Thoracic aorta (tissue), 2 donors: ENCODE data around the gene AK1. TPM values are rescaled to one million over a fixed set of nuclear protein-coding genes. Genes with fewer than 3 reads are reported as not detected.
"Not testable (repeated sequence)": the region's sequence is repeated elsewhere in the genome, so short reads cannot be mapped to it uniquely, and the experiment has no call there.

Experiments
- ATAC-seq: fragments of 150-250 bp; one replicate; pipeline ENCODE4 v1.8.0; 2017; ENCODE audit warnings: low read depth; ENCODE audit not compliant: insufficient number of reproducible peaks, low FRiP score
- DNase-seq: peaks from one replicate; pipeline ENCODE4 v3.0.0-alpha.2; 2020; ENCODE audit warnings: low spot score
- H3K27ac ChIP-seq, 2 donors: fragments of 200-600 bp; sonication (generic); 1 replicate in 1 of 2; 2 replicates in 1 of 2; pipeline ENCODE4 v1.5.1; 2016; ENCODE audit warnings: mild to moderate bottlenecking in 2 of 2, moderate library complexity in 2 of 2
- H3K27me3 ChIP-seq: fragments of 200-600 bp; sonication (generic); replicated peaks from 2 replicates; pipeline ENCODE4 v1.6.0; 2016; ENCODE audit warnings: mild to moderate bottlenecking; ENCODE audit not compliant: insufficient read depth
- H3K36me3 ChIP-seq: fragments of 200-600 bp; sonication (generic); one replicate; pipeline ENCODE4 v1.5.1; 2016
- H3K4me1 ChIP-seq, 2 donors: fragments of 200-600 bp; sonication (generic); 1 replicate in 1 of 2; 2 replicates in 1 of 2; pipeline versions ENCODE4 v1.5.1 to v1.6.0; 2016; ENCODE audit warnings: low read depth in 2 of 2, mild to moderate bottlenecking in 1 of 2; ENCODE audit not compliant: control insufficient read depth in 1 of 2
- H3K4me3 ChIP-seq: fragments of 200-600 bp; sonication (generic); 2 replicates; pipeline ENCODE4 v1.5.1; 2016; ENCODE audit warnings: mild to moderate bottlenecking
- H3K9me3 ChIP-seq: fragments of 200-600 bp; sonication (generic); 2 replicates; pipeline ENCODE4 v1.5.1; 2016
- CTCF ChIP-seq: fragments of 200-600 bp; sonication (generic); IDR thresholded peaks from one replicate; pipeline ENCODE4 v1.5.1; 2019; ENCODE audit warnings: antibody characterized with exemption
- total RNA-seq, 2 donors: library from RNA; depleted of rRNA; stranded (reverse); fragments of >200 nt; gene quantifications; one replicate each; pipeline versions ENCODE4 v1.1.0 to v1.2.3, GENCODE V29; 2016

The AK1 gene
- total RNA-seq, 2 donors from 2014 or later = 35.1 to 77.7 TPM

- Histone ChIP-seq H3K27ac (peak overlapping the region; percentile 88 to 97), H3K9me3 (peaks cover 5% of the 10 kb centered on the region), H3K4me1 (peaks cover 44 to 63% of the 10 kb centered on the region in 2 donors), H3K36me3 (peaks cover 23% of the 10 kb centered on the region), H3K27me3 (no peaks in the 10 kb centered on the region), H3K4me3 (peak overlapping the region; percentile 13)
- DNase-seq = no peak
- ATAC-seq = no peak
- TF ChIP-seq CTCF = no peak
Observed at GRCh38 chr9:127844821-127845359, 32.6 kb downstream of the AK1 start.

GRCh38 chr9:127841087-127841835 lies 36.2 kb downstream of the AK1 start:
- H3K4me1 ChIP-seq = peaks cover 59 to 76% of the 10 kb centered on the region in 2 donors
- no peak for DNase-seq

GRCh38 chr9:127838375-127839078 lies 38.9 kb downstream of the AK1 start:
- Histone ChIP-seq H3K27me3 (no peaks in the 10 kb centered on the region), H3K27ac (peak overlapping the region; percentile 95 to 97), H3K9me3 (no peaks in the 10 kb centered on the region), H3K36me3 (peaks cover 18% of the 10 kb centered on the region), H3K4me1 (peaks cover 57 to 78% of the 10 kb centered on the region in 2 donors), H3K4me3 (peak overlapping the region; percentile 50)
- peak; percentile 95 for DNase-seq
- TF ChIP-seq CTCF = no peak
- peak; percentile 56 for ATAC-seq

More at GRCh38 chr9:127841087-127841835, 36.2 kb downstream of the AK1 start:
- Histone ChIP-seq H3K9me3 (no peaks in the 10 kb centered on the region), H3K4me3 (no peak overlapping the region), H3K27me3 (no peaks in the 10 kb centered on the region), H3K36me3 (peaks cover 18% of the 10 kb centered on the region), H3K27ac (peak overlapping the region; percentile 95 to 97)
- ATAC-seq = no peak
- TF ChIP-seq CTCF = no peak

GRCh38 chr9:127837346-127837745 lies 40.1 kb downstream of the AK1 start:
- ATAC-seq = no peak
- Histone ChIP-seq H3K27ac (peak overlapping the region; percentile 95 to 97), H3K36me3 (peaks cover 12% of the 10 kb centered on the region), H3K9me3 (no peaks in the 10 kb centered on the region), H3K4me3 (no peak overlapping the region), H3K4me1 (peaks cover 66 to 90% of the 10 kb centered on the region in 2 donors), H3K27me3 (no peaks in the 10 kb centered on the region)
- no peak for DNase-seq
- no peak for TF ChIP-seq CTCF

GRCh38 chr9:127836561-127836960 lies 40.9 kb downstream of the AK1 start:
- H3K36me3 ChIP-seq, H3K27me3 ChIP-seq, DNase-seq, ATAC-seq, H3K9me3 ChIP-seq: not testable (repeated sequence)
- Histone ChIP-seq H3K27ac (peak overlapping the region; percentile 95 to 97), H3K4me3 (peak overlapping the region; percentile 58), H3K4me1 (peaks cover 74 to 97% of the 10 kb centered on the region in 2 donors)
